ENCODE measurements around the gene SLC9A4. TPM values are rescaled to one million over a fixed set of nuclear protein-coding genes. Genes with fewer than 3 reads are reported as not detected.

Gene SLC9A4
- total and polyA plus RNA-seq, 9 of the 15 experiments (the other 6 are each of a cell fraction or from before 2014, with no cell fraction given): 0.04 to 0.15 (median 0.04) TPM; not detected in 5

DNA sequence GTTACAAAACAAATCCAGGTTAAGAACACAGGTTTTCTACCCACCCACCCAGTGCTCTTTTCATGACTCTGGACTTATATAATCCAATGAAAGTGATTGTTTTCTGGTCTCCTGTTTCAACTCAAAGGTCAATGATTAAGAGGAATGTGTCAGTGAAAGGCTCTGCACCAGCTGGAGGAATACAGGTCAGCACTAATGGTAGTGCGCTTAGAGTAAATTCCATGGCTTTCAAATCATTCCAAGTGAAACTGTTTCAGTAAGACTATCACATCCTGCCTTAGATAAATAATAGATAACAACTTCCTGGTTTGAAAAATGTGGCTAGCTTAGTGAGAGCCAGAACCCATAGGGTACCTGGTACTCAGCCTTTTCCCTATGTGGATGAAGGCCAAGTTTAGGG lies 47.8 kb downstream of the SLC9A4 start:
- H3K4me3 ChIP-seq: no peak overlapping the region
- FAIRE-seq (no peak), ATAC-seq (no peak), DNase-seq (ENCODE audit: extremely low read depth in 1 of 4, low spot score in 3 of 4) (no peak)
- CTCF ChIA-PET (ENCODE audit: low intra/inter-chr PET ratio): interaction anchor here (0.7 to 1.7 kb wide), 4 partner anchors 95 to 286 kb away, joined by 3 to 16 read pairs (median 5); no protein-coding TSS in a partner anchor
- no peak overlapping the region for H3K4me2 ChIP-seq (ENCODE audit: insufficient read depth, low read length)
- H3K27ac ChIP-seq (ENCODE audit: extremely low read depth, low read depth, low read length): no peak overlapping the region
- H3K9ac ChIP-seq (ENCODE audit: insufficient read depth in 1 of 2, low read depth in 2 of 2, low read length in 2 of 2): no peak overlapping the region
- in situ Hi-C loops (cut with MboI): loop anchor here (10.0 kb wide), 1 partner anchor 94 kb away; the partner anchor contains the start of gene SLC9A2
- H2AFZ ChIP-seq (ENCODE audit: low read depth, low read length): no peak overlapping the region
- H4K20me1 ChIP-seq (replicated peaks; ENCODE audit: control insufficient read depth, insufficient read depth, low read length): no peaks in the 10 kb centered on the region; the same call in 1 of the 2 replicates
- WGBS (ENCODE audit: insufficient coverage, low coverage, missing lambda C conversion rate): 6% methylated on average over 1 of the region's 1 CpG
- no peaks in the 10 kb centered on the region for H3K9me1 ChIP-seq (ENCODE audit: control insufficient read depth, insufficient read depth, low read length)
- no peaks in the 10 kb centered on the region for H3K4me1 ChIP-seq (replicated peaks in 1 of 2; ENCODE audit: control insufficient read depth in 2 of 2, insufficient read depth in 2 of 2, low read length in 2 of 2)
- BruUV-seq (replicated peaks): no TSS peak
- POLR2A ChIA-PET: no interaction called here
- H3K27me3 ChIP-seq (ENCODE audit: control insufficient read depth in 2 of 2, insufficient read depth in 2 of 2, low read length in 2 of 2): peaks cover 5 to 13% of the 10 kb centered on the region in 2 experiments; a peak in 2 of 5 replicates
- no peaks in the 10 kb centered on the region for H3K9me3 ChIP-seq (replicated peaks; ENCODE audit: control insufficient read depth, insufficient read depth, low read depth, low read length)
- H3K79me2 ChIP-seq (ENCODE audit: control insufficient read depth, insufficient read depth, low read length): no peaks in the 10 kb centered on the region
- H3K36me3 ChIP-seq (ENCODE audit: control insufficient read depth, insufficient read depth, low read length): no peaks in the 10 kb centered on the region
- intact Hi-C loops (cut with micrococcal nuclease): loop anchor here (1.0 to 2.0 kb wide), 4 partner anchors 72 to 286 kb away; no protein-coding TSS in a partner anchor
- TF ChIP-seq FOXJ2 (tag; IDR thresholded peaks at IDR 0.05): no peak
- TF ChIP-seq, protein P1, sequence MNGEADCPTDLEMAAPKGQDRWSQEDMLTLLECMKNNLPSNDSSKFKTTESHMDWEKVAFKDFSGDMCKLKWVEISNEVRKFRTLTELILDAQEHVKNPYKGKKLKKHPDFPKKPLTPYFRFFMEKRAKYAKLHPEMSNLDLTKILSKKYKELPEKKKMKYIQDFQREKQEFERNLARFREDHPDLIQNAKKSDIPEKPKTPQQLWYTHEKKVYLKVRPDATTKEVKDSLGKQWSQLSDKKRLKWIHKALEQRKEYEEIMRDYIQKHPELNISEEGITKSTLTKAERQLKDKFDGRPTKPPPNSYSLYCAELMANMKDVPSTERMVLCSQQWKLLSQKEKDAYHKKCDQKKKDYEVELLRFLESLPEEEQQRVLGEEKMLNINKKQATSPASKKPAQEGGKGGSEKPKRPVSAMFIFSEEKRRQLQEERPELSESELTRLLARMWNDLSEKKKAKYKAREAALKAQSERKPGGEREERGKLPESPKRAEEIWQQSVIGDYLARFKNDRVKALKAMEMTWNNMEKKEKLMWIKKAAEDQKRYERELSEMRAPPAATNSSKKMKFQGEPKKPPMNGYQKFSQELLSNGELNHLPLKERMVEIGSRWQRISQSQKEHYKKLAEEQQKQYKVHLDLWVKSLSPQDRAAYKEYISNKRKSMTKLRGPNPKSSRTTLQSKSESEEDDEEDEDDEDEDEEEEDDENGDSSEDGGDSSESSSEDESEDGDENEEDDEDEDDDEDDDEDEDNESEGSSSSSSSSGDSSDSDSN (IDR thresholded peaks at IDR 0.05; ENCODE audit: borderline replicate concordance in 1 of 2, low read depth in 2 of 2, low read length in 2 of 2): no peak
- no peak for TF ChIP-seq ZNF57 (CRISPR knock-in tag; IDR thresholded peaks at IDR 0.05)
- no peak for TF ChIP-seq ELF4 (CRISPR knock-in tag; IDR thresholded peaks at IDR 0.05)
- TF ChIP-seq, protein P2, sequence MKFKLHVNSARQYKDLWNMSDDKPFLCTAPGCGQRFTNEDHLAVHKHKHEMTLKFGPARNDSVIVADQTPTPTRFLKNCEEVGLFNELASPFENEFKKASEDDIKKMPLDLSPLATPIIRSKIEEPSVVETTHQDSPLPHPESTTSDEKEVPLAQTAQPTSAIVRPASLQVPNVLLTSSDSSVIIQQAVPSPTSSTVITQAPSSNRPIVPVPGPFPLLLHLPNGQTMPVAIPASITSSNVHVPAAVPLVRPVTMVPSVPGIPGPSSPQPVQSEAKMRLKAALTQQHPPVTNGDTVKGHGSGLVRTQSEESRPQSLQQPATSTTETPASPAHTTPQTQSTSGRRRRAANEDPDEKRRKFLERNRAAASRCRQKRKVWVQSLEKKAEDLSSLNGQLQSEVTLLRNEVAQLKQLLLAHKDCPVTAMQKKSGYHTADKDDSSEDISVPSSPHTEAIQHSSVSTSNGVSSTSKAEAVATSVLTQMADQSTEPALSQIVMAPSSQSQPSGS (CRISPR knock-in tag; IDR thresholded peaks at IDR 0.05): no peak
- TF ChIP-seq, protein P3, sequence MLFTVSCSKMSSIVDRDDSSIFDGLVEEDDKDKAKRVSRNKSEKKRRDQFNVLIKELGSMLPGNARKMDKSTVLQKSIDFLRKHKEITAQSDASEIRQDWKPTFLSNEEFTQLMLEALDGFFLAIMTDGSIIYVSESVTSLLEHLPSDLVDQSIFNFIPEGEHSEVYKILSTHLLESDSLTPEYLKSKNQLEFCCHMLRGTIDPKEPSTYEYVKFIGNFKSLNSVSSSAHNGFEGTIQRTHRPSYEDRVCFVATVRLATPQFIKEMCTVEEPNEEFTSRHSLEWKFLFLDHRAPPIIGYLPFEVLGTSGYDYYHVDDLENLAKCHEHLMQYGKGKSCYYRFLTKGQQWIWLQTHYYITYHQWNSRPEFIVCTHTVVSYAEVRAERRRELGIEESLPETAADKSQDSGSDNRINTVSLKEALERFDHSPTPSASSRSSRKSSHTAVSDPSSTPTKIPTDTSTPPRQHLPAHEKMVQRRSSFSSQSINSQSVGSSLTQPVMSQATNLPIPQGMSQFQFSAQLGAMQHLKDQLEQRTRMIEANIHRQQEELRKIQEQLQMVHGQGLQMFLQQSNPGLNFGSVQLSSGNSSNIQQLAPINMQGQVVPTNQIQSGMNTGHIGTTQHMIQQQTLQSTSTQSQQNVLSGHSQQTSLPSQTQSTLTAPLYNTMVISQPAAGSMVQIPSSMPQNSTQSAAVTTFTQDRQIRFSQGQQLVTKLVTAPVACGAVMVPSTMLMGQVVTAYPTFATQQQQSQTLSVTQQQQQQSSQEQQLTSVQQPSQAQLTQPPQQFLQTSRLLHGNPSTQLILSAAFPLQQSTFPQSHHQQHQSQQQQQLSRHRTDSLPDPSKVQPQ (CRISPR knock-in tag; IDR thresholded peaks at IDR 0.05; ENCODE audit: borderline replicate concordance): no peak
- TF ChIP-seq PML (IDR thresholded peaks at IDR 0.05; ENCODE audit: low read length): no peak
- TF ChIP-seq ADNP (tag; IDR thresholded peaks at IDR 0.05): no peak
- no peak for TF ChIP-seq ZKSCAN3 (CRISPR knock-in tag; IDR thresholded peaks at IDR 0.05)
- TF ChIP-seq TAF1 (IDR thresholded peaks at IDR 0.05; ENCODE audit: control insufficient read depth, extremely low read depth, insufficient read depth, low read length, severe bottlenecking): no peak
- TF ChIP-seq, protein P4, sequence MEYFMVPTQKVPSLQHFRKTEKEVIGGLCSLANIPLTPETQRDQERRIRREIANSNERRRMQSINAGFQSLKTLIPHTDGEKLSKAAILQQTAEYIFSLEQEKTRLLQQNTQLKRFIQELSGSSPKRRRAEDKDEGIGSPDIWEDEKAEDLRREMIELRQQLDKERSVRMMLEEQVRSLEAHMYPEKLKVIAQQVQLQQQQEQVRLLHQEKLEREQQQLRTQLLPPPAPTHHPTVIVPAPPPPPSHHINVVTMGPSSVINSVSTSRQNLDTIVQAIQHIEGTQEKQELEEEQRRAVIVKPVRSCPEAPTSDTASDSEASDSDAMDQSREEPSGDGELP (CRISPR knock-in tag; IDR thresholded peaks at IDR 0.05; ENCODE audit: borderline replicate concordance): no peak

Data from K562 (cell line).